Activated naive CD4-positive, alpha-beta T cell treated with anti-CD3 and anti-CD28 coated beads, Interleukin-2, amount 50 U/mL, for 72 hours (primary cell): ENCODE data around the gene IFI30. TPM values are rescaled to one million over a fixed set of nuclear protein-coding genes. Genes with fewer than 3 reads are reported as not detected.
A peak's percentile ranks its signal among the peaks of the same experiment; 100 is the strongest.

Source experiments
- ATAC-seq, 2 donors: fragments of 150-1000 bp; cut with Tn5 transposase; 2 replicates each; pipeline ENCODE4 v1.10.0; 2021; ENCODE audit warnings: mild to moderate bottlenecking in 2 of 2, moderate library complexity in 2 of 2
- DNase-seq, 2 donors: peaks; one replicate each; pipeline ENCODE4 v3.0.0; 2021 to 2022; ENCODE audit warnings: low spot score in 2 of 2
- H3K27ac Mint-ChIP-seq, 2 donors: one replicate each; pipeline ENCODE4 v1.8.0; 2022; ENCODE audit warnings: mild to moderate bottlenecking in 2 of 2, mixed read lengths in 2 of 2
- H3K36me3 Mint-ChIP-seq, 2 donors: one replicate each; pipeline ENCODE4 v1.8.0; 2022; ENCODE audit warnings: mixed read lengths in 2 of 2
- H3K9me3 Mint-ChIP-seq, 2 donors: one replicate each; pipeline ENCODE4 v1.8.0; 2022; ENCODE audit warnings: mixed read lengths in 2 of 2
- total RNA-seq, 2 donors: library from RNA; stranded (reverse); gene quantifications; one replicate each; pipeline ENCODE4 v1.2.3, GENCODE V29; 2022

The IFI30 gene
- total RNA-seq, 2 donors from 2014 or later, result 28.0 to 65.3 TPM

DNA sequence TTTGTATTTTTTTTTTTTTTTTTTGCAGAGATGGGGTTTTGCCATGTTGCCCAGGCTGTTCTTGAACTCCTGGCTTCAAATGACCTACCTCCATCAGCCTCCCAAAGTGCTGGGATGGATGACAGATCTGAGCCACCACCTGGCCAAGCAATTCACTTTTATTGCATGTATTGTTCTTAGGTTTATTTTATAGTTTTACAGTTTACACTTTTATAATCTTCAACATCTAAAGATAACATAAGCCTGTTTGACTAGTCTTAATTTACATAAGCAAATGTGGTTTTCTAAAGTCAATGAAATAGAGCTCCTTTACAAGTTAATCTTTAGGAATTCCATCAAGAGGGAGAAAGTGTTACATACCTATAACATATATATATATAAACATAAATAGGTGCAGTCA is 9.9 kb downstream of the IFI30 start:
- DNase-seq (no peak), ATAC-seq (no peak)
- H3K36me3 Mint-ChIP-seq, result no peaks in the 10 kb centered on the region
- H3K9me3 Mint-ChIP-seq, result no peaks in the 10 kb centered on the region
- no peak overlapping the region for H3K27ac Mint-ChIP-seq

DNA sequence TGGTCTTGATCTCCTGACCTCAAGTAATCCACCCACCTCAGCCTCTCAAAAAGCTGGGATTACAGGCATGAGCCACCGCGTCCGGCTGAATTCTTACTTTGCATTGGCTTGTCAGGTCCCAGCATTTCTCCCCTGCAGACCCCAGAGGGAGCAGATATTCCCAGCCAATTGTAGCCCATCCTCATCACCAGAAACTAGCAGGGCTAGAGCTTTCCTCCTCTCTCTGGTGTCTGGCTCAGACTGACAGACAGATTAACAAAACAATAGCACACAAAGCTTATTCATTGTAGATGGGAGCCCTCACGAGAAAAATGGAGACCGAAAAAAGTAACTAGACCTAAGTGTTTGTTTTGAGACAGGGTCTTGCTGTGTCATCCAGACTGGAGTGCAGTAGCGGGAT is 11.9 kb downstream of the IFI30 start:
- DNase-seq (no peak), ATAC-seq (no peak)
- H3K27ac Mint-ChIP-seq, result no peak overlapping the region
- no peaks in the 10 kb centered on the region for H3K9me3 Mint-ChIP-seq
- H3K36me3 Mint-ChIP-seq, result no peaks in the 10 kb centered on the region

DNA sequence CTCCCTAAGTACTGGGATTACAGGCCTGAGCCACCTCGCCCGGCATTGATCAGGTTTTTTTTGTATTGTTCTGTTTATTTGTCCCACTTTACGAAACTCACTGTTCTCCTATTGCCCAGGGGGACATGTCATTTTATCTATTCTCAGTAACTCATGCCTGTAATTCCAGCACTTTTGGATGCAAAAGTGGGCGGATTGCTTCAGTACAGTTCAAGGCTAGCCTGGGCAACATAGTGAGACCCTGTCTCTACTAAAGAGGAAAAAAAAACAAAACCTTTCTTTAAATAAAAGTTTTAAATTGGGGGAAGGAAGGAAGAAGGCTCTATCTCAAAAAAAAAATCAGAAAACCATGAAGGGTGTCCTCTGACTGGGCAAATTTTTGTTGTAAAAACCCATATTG is 16.7 kb downstream of the IFI30 start:
- ATAC-seq, result no peak
- Mint-ChIP-seq H3K9me3 (no peaks in the 10 kb centered on the region), H3K36me3 (no peaks in the 10 kb centered on the region), H3K27ac (no peak overlapping the region)
- DNase-seq, result no peak

DNA sequence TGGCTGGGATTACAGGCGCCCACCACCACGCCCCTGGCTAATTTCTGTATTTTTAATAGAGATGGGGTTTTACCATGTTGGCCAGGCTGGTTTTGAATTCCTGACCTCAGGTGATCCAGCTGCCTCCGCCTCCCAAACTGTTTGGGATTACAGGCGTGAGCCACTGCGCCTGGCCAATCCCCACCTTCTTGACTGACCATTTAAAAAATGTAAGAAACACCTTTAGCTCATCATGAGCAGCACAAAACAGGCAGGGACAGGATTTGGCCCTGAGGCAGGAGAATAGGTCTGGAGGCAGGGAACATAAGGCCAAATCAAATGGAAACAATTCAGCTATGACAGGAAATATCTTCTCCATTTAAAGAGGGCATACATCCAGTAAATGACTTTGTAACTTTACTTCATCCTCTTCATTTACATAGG is 18.0 kb downstream of the IFI30 start:
- H3K36me3 Mint-ChIP-seq, result no peaks in the 10 kb centered on the region
- ATAC-seq, result no peak
- H3K9me3 Mint-ChIP-seq, result no peaks in the 10 kb centered on the region
- H3K27ac Mint-ChIP-seq, result peak overlapping the region in 1 of 2 donors; percentile 89
- DNase-seq, result no peak

DNA sequence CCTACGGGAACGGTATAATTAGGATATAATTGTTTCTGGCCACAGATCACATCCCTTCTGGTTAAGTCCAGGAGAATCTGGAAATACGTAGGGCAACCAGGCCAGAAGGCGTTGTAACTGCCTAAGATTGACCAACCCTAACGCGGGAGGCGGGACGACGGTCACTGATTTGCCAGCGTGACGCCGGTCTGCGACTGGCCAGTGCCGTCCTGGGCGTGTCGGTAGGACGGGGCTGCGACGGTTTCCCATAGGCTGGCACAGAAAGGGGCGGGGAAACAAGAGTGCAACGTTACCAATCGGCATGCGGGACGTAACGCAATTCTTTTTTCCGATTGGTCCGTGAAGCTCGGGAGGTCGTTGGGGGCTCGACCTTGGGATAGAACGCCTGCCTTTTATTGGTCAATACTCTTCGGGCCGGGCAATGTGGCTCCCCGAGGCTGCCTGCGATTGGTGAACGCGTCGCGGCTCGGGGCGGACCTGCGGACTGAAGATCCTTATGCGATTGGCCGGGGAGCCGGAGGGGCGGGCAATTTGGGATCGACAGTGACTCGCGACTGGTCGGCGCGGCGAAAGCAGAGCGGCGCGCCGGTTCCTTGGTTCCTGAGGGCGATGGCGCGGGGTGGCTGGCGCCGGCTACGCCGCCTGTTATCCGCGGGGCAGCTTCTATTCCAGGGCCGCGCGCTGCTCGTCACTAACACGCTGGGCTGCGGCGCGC is 19.2 kb downstream of the IFI30 start, which contains the start of gene MPV17L2:
MPV17L2 (plus strand) TSS at position 546 of the 715 bp plus-strand sequence; CDS start at position 610, 64 bp downstream.
- Mint-ChIP-seq H3K9me3 (no peaks in the 10 kb centered on the region), H3K27ac (peak within 1 kb of the TSS; percentile 84 to 89), H3K36me3 (no peaks in the 10 kb centered on the region)
- peak; percentile 96 to 99 for DNase-seq
- peak; percentile 92 to 93 for ATAC-seq

DNA sequence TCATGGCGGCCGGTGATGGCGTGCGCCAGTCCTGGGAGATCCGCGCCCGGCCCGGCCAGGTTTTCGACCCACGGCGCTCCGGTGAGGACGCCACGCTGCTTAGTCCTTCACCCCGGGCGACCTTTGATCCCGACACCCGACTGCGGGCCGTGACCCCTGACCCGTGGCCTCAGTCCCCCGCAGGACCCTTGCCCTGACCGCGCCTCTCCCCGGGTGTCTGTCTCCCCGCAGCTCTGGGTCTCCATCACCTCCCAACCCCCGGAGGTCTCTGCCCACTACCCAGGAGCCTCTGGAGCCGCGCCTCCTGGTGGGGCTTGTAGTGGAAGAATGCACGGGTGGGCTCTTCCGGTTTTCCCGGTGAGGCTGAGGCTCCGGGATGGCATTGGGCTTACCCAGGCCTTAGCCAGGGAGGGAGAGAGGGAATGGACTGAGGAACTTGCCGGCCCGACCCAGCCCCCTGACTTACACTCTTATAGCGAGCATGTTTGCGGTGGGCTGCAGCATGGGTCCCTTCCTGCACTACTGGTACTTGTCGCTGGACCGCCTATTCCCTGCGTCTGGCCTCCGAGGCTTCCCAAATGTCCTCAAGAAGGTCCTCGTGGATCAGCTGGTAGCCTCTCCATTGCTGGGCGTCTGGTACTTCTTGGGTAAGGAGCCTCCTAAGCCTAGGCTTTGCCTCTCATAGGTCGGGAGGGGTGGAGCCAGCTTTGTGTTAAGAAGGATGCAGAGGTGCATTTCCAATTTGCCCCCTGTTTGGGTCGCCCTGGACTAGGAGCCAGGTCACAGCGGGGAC is 20.0 kb downstream of the IFI30 start:
- Mint-ChIP-seq H3K36me3 (no peaks in the 10 kb centered on the region), H3K9me3 (no peaks in the 10 kb centered on the region), H3K27ac (peak overlapping the region; percentile 84 to 89)
- ATAC-seq (no peak), DNase-seq (peak in 1 of 2 donors; percentile 19)

DNA sequence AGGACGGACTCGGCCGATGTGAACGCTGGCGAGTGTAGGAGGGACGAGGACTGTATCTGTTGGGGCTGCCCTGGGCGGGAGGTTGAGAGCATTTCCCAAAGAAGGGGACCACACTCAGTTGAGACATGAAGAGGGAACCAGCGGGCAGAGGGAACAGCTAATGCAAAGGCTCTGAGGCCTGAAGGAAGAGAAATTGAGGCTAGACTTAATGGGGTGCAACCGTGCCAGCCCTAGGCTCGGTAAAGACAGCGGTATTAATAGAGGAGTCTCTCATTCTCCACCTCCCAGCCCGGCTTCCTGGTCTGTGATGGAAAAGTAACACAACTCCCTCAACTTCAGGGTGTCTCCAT is 20.5 kb downstream of the IFI30 start:
- ATAC-seq, result no peak
- Mint-ChIP-seq H3K27ac (peak overlapping the region; percentile 77 to 89), H3K9me3 (no peaks in the 10 kb centered on the region), H3K36me3 (no peaks in the 10 kb centered on the region)
- DNase-seq, result no peak

DNA sequence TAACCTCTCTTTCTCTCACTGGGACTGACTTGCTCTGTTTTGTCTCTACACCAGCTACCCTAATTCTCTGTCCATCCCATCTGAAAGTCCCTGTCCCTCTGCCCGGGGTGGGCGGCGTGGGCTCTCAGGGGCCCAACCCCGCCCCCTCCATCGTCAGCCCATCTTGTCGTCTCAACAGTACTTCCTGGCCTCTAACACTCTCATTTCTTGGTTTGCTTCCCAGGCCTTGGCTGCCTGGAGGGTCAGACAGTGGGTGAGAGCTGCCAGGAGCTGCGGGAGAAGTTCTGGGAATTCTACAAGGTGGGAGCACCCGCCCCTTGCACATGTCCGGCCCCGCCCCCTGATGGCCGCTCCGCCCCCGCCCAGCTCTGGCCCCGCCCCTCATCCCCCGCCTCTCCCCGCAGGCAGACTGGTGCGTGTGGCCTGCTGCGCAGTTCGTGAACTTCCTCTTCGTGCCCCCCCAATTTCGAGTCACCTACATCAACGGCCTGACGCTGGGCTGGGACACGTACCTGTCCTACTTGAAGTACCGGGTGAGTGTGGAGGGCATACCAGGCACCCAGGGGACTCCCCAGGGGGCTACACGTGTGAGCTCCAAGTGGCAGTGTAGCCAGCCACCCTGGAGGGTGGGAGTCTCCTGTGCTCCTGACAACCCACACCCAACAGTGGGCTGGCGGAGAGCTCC is 21.1 kb downstream of the IFI30 start:
- peak in 1 of 2 donors; percentile 46 for DNase-seq
- H3K27ac Mint-ChIP-seq, result peak overlapping the region; percentile 59 to 89
- no peak for ATAC-seq

DNA sequence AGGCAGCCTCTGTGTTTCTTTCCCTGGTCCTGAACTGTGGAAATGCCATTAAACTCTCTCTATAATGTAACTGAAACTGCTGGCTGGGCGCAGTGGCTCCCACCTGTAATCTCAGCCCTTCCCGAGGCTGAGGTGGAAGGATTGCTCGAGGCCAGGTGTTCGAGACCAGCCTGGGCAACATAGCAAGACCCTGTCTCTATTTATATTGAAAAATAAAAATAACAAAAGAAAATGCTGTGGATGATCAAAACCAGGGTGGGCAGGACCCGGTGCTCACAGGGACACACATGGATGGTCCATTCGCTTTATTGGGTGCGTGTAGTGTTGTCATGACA is 22.9 kb downstream of the IFI30 start:
- no peaks in the 10 kb centered on the region for H3K9me3 Mint-ChIP-seq
- DNase-seq (no peak), ATAC-seq (no peak)
- no peaks in the 10 kb centered on the region for H3K36me3 Mint-ChIP-seq
- no peak overlapping the region for H3K27ac Mint-ChIP-seq

More for the DNA sequence above, 21.1 kb downstream of the IFI30 start:
- no peaks in the 10 kb centered on the region for H3K36me3 Mint-ChIP-seq
- H3K9me3 Mint-ChIP-seq, result no peaks in the 10 kb centered on the region

DNA sequence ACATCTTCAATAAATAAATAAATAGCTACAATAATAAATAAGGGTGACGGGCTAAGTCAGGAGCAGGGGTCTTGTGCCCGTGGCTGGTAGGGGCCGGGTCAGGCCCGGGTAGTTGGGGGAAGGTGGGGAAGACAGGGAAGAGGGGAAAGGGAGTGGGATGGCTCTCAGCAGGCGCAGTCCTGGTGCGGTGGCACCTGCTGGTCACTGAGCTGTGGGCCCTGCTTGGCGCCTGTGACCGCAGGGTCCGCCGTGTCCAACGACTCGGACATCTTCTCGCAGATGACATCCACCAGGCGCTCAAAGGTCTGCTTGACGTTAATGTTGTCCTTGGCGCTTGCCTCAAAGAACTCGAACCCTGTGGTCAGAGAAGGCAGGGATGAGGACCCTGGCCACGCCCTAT is 23.7 kb downstream of the IFI30 start:
- no peak overlapping the region for H3K27ac Mint-ChIP-seq
- DNase-seq, result no peak
- no peaks in the 10 kb centered on the region for H3K9me3 Mint-ChIP-seq
- H3K36me3 Mint-ChIP-seq, result peaks cover 8% of the 10 kb centered on the region in 2 donors
- ATAC-seq, result no peak

DNA sequence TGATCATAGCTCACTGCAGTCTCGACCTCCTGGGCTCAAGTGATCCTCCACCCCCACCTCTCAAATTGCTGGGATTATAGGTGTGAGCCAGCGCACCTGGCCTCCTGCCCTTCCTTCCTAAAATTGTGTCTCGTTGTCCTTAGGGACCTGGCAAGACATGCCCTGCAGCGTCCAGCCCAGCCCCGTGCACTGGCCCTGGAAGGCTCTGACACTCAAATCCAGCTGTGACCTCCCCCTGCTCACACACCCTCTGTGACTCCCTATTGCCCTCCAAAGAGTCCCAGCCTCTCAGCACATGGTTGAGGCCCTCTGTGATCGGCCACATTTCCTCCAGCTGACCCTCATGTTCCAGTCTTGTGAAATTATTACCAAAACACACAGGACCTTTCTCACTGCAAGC is 24.3 kb downstream of the IFI30 start:
- Mint-ChIP-seq H3K9me3 (no peaks in the 10 kb centered on the region), H3K36me3 (peaks cover 9 to 11% of the 10 kb centered on the region in 2 donors), H3K27ac (no peak overlapping the region)
- no peak for ATAC-seq
- DNase-seq, result no peak

DNA sequence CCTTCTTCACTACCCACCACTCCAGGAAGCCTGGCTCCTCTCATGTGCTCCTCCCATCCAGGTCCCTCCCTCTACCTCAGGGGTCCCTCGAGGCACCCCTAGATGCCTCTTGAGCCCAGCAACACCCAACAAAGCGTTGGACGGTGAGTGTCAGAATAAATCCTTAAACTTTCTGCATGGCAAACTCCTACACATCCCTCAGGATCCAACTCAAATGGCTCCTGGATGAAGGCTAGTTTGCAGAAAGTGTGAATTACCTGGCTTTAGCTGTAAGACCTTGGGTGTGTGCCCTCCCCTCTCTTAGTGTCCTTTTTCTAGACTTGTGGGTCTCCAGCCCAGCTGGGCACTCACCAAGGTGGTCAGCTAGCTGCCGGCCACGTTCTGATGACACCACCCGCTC is 24.8 kb downstream of the IFI30 start:
- Mint-ChIP-seq H3K27ac (no peak overlapping the region), H3K9me3 (no peaks in the 10 kb centered on the region)
- ATAC-seq, result no peak

DNA sequence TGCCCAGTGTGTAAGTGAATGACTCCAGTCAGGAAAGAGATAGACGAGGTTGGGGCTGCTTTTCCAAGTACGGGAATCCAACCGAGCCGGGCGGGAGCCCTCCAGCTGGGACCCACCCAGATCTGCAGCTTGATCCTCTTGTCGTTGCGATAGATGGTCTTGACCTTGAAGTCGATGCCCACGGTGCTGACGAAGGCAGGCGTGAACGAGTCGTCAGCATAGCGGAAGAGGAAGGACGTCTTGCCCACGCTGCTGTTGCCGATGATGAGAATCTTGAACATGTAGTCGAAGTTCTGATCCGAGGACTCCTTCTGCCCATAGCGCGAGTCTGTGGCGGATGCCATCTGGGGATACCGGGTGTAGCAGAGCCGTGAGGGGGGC is 28.8 kb downstream of the IFI30 start:
- H3K27ac Mint-ChIP-seq, result no peak overlapping the region
- H3K9me3 Mint-ChIP-seq, result no peaks in the 10 kb centered on the region
- DNase-seq (no peak), ATAC-seq (no peak)
- peaks cover 9 to 20% of the 10 kb centered on the region in 2 donors for H3K36me3 Mint-ChIP-seq

More for the DNA sequence above, 24.8 kb downstream of the IFI30 start:
- H3K36me3 Mint-ChIP-seq, result peaks cover 9 to 15% of the 10 kb centered on the region in 2 donors
- DNase-seq, result no peak

DNA sequence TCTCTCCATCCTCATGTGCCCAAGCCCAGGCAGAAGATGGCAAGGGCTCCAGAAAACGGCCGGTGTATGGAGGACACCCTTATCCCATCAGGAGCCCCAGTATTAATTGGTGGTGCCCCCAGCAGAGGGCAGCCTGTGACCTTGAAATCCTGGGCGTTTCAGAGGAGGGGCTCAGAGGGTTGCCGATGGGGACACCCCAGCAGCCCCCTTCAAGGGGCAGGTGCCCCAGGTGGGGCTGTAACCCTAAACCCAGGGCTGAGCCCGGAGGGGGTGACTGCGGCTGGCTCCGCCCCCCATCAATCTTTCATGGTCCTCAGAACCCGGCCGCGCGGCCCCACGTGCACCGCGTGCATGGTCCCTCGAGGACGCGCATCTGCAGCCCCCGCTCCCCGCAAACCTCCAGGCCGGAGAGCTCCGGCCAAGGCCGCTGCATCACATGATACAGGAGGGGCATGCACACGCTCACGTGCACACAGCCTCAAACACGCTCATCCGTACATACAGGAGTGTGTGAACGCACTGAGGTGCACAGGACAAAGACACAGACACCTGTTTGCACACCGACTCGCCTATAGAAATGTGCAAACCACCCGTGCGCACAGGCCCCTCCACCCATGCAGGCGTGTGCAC is 29.3 kb downstream of the IFI30 start:
- Mint-ChIP-seq H3K27ac (peak overlapping the region; percentile 4 to 74), H3K36me3 (peaks cover 9 to 20% of the 10 kb centered on the region in 2 donors), H3K9me3 (no peaks in the 10 kb centered on the region)
- DNase-seq, result peak in 1 of 2 donors; percentile 39
- ATAC-seq, result no peak

DNA sequence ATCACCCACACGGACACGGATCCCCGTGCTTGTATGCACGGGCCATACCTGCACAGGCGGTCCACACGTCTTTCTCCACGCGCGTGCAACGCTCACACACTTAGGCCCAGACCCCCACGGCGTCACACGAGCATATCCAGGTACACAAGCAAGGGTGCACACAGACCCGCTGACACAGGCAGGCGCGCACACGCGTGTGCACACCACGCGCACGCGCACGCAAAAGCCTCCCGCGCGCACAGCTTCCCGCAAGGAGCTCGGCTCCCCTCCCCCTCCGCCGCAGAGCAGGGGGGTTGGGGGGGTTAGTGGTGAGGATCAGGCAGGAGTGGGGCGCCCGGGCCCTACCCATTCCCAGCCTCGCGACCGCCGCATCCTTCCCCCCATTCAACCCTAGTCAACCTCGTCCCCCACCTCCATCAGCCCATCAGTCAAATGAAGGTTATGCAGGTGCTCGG is 29.8 kb downstream of the IFI30 start:
- Mint-ChIP-seq H3K27ac (peak overlapping the region; percentile 4 to 74), H3K9me3 (no peaks in the 10 kb centered on the region), H3K36me3 (peaks cover 9 to 20% of the 10 kb centered on the region in 2 donors)
- ATAC-seq (no peak), DNase-seq (no peak)

DNA sequence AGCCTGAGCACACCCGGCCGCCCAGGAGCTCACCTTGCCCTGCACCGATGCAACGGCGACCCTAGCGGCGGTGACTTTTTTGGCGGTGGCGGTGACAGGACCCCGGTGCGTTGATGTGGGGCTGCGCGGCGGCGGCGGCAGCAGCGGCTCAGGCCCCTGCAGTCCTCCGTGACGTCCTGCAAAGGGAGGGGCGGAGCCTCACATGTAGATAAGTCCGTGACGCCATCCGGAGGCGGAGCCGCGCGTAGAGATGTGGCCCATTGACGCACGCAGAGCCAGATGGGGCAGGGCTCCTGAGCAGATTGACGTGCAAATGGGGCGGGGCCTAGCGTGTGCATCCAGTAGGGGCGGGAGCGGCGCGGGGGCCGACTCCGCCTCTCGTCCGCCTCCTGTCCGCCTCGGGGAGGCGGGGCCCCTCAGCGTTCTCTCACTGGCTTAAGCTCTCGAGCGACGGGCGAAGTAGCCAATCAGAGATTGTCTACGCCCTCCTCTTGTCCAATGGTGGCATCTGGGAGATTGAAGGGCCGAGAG is 30.3 kb downstream of the IFI30 start, which contains the start of gene RAB3A:
RAB3A (minus strand) TSS at position 180 of the 531 bp plus-strand sequence. CDS start 1,302 bp downstream, outside the sequence.
- peak; percentile 99 to 100 for DNase-seq
- H3K9me3 Mint-ChIP-seq, result no peaks in the 10 kb centered on the region
- ATAC-seq, result peak; percentile 93
- peaks cover 9 to 20% of the 10 kb centered on the region in 2 donors for H3K36me3 Mint-ChIP-seq
- H3K27ac Mint-ChIP-seq, result peak within 1 kb of the TSS; percentile 77 to 91
